ENCODE measurements around the gene LRRC36.

The LRRC36 gene

DNA sequence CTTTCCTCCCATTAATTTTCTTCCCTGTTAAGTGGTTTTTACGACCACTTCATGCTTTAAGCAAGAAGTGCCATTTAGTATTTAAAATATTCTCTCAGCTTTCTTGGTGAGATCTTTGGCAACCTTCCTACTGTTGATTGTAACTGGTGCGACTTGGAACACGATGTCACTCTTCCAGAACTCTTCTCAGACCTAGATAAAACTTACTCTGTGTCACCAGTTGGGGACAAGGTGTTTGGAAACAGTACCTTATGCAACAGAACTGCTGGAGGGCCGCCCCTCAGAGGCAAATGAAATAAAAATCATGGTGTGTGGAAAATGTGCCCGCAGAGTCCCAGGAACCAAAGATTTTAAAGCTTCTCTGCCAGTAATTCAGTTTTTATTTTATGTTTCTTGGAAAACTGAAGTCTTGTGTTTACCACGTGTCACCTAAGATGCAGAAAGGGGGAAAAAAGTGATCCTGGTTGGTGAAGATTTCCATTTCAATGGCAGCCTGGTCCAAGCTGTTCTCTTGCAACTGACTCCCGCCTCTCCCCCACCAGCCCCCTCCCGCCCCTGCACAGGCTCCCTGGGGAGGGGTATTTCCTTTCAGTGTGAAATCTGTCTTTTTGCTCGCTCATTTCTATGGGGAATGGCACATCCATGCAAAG lies 97.1 kb downstream of the LRRC36 start:
- Histone ChIP-seq H3K27ac (ENCODE audit: low read length) (no peak overlapping the region), H3K9me2 (replicated peaks; ENCODE audit: insufficient read depth, low read length) (no peaks in the 10 kb centered on the region), H3K27me3 (replicated peaks; ENCODE audit: insufficient read depth, low read length) (peaks cover 55% of the 10 kb centered on the region), H3K4me3 (ENCODE audit: low read length) (no peak overlapping the region), H3K4me1 (ENCODE audit: low read length) (no peaks in the 10 kb centered on the region), H3K9ac (ENCODE audit: low read length) (no peak overlapping the region), H2AFZ (ENCODE audit: low read length) (no peak overlapping the region), H3K9me3 (replicated peaks; ENCODE audit: insufficient read depth, low read length) (no peaks in the 10 kb centered on the region), H3K4me2 (ENCODE audit: low read depth, low read length) (no peak overlapping the region), H3F3A (ENCODE audit: insufficient read depth, low read length) (no peaks in the 10 kb centered on the region), H4K20me1 (ENCODE audit: insufficient read depth, low read length) (no peaks in the 10 kb centered on the region), H3K79me2 (ENCODE audit: low read length) (no peaks in the 10 kb centered on the region), H3K36me3 (replicated peaks; ENCODE audit: insufficient read depth, low read length) (no peaks in the 10 kb centered on the region)
- TF ChIP-seq EZH2 (optimal IDR thresholded peaks at IDR 0.05; ENCODE audit: low read depth, low read length) (no peak), EZH2phosphoT487 (IDR thresholded peaks at IDR 0.05; ENCODE audit: low read length) (no peak)
- TF ChIP-seq, protein P1, sequence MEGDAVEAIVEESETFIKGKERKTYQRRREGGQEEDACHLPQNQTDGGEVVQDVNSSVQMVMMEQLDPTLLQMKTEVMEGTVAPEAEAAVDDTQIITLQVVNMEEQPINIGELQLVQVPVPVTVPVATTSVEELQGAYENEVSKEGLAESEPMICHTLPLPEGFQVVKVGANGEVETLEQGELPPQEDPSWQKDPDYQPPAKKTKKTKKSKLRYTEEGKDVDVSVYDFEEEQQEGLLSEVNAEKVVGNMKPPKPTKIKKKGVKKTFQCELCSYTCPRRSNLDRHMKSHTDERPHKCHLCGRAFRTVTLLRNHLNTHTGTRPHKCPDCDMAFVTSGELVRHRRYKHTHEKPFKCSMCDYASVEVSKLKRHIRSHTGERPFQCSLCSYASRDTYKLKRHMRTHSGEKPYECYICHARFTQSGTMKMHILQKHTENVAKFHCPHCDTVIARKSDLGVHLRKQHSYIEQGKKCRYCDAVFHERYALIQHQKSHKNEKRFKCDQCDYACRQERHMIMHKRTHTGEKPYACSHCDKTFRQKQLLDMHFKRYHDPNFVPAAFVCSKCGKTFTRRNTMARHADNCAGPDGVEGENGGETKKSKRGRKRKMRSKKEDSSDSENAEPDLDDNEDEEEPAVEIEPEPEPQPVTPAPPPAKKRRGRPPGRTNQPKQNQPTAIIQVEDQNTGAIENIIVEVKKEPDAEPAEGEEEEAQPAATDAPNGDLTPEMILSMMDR (IDR thresholded peaks at IDR 0.05; ENCODE audit: low read length): no peak
- no peak for DNase-seq

DNA sequence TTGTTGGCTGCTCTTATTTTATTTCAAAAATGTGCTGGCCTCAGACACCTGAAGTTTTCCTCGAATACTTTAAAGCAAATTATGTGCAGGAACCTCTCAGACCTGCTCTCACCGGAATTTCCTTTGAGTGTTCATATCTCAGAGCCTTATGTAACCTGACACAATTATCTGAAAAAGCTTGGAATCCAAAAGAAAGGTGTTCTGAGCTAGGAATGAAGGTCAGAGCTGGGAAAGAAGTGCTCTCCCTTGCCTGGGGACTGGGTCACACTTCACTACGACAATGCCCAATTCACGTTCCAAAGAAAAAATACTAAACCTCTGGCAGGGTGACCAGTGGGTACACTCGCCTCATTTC lies 97.6 kb downstream of the LRRC36 start:
- Histone ChIP-seq H3K9me2 (replicated peaks; ENCODE audit: insufficient read depth, low read length) (no peaks in the 10 kb centered on the region), H3K79me2 (ENCODE audit: low read length) (no peaks in the 10 kb centered on the region), H3K36me3 (replicated peaks; ENCODE audit: insufficient read depth, low read length) (no peaks in the 10 kb centered on the region), H3K27me3 (replicated peaks; ENCODE audit: insufficient read depth, low read length) (peaks cover 58% of the 10 kb centered on the region), H3K9me3 (replicated peaks; ENCODE audit: insufficient read depth, low read length) (no peaks in the 10 kb centered on the region), H4K20me1 (ENCODE audit: insufficient read depth, low read length) (no peaks in the 10 kb centered on the region), H3K27ac (ENCODE audit: low read length) (no peak overlapping the region), H3K4me3 (ENCODE audit: low read length) (no peak overlapping the region), H3K9ac (ENCODE audit: low read length) (no peak overlapping the region), H3K4me1 (ENCODE audit: low read length) (no peaks in the 10 kb centered on the region), H3F3A (ENCODE audit: insufficient read depth, low read length) (no peaks in the 10 kb centered on the region), H2AFZ (ENCODE audit: low read length) (no peak overlapping the region), H3K4me2 (ENCODE audit: low read depth, low read length) (no peak overlapping the region)
- no peak for DNase-seq
- TF ChIP-seq, protein P1 (IDR thresholded peaks at IDR 0.05; ENCODE audit: low read length): no peak
- TF ChIP-seq EZH2 (optimal IDR thresholded peaks at IDR 0.05; ENCODE audit: low read depth, low read length): no peak
- TF ChIP-seq EZH2phosphoT487 (IDR thresholded peaks at IDR 0.05; ENCODE audit: low read length): no peak

DNA sequence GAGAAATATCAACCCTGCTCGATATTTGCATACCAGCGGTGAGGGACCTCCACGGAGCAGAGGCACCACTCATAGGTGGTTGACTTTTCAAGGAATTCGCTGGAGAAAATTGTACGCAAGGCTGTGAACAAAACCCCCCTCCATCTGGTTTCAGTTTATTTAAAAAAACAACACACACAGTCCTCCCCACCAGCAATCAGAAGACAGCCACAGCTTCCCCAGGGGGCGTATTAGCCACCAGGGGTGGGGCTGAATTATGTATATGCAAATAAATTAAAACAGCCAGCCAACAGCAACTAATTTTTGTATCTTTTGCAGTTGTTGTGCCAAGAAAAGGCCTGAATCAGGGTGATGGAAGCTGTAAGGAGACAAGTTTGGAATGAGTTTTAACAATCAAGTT lies 98.4 kb downstream of the LRRC36 start:
- Histone ChIP-seq H3K9ac (ENCODE audit: low read length) (no peak overlapping the region), H3K4me3 (ENCODE audit: low read length) (no peak overlapping the region), H4K20me1 (ENCODE audit: insufficient read depth, low read length) (no peaks in the 10 kb centered on the region), H3K9me3 (replicated peaks; ENCODE audit: insufficient read depth, low read length) (no peaks in the 10 kb centered on the region), H2AFZ (ENCODE audit: low read length) (no peak overlapping the region), H3K27ac (ENCODE audit: low read length) (no peak overlapping the region), H3K36me3 (replicated peaks; ENCODE audit: insufficient read depth, low read length) (no peaks in the 10 kb centered on the region), H3K4me1 (ENCODE audit: low read length) (no peaks in the 10 kb centered on the region), H3K9me2 (replicated peaks; ENCODE audit: insufficient read depth, low read length) (no peaks in the 10 kb centered on the region), H3K79me2 (ENCODE audit: low read length) (no peaks in the 10 kb centered on the region), H3K4me2 (ENCODE audit: low read depth, low read length) (no peak overlapping the region), H3F3A (ENCODE audit: insufficient read depth, low read length) (no peaks in the 10 kb centered on the region), H3K27me3 (replicated peaks; ENCODE audit: insufficient read depth, low read length) (peaks cover 57% of the 10 kb centered on the region)
- DNase-seq: no peak
- TF ChIP-seq EZH2 (optimal IDR thresholded peaks at IDR 0.05; ENCODE audit: low read depth, low read length): no peak
- TF ChIP-seq, protein P1 (IDR thresholded peaks at IDR 0.05; ENCODE audit: low read length): no peak
